Liver (tissue), 3 donors: Measurements from ENCODE around the gene CLOCK.

ENCODE experiments used
- CTCF ChIP-seq: fragments of 150-350 bp; IDR thresholded peaks from 2 replicates; pipeline ENCODE4 v1.5.1; 2017; ENCODE audit warnings: improper control_type of control experiment, low read depth, low read length; ENCODE audit not compliant: missing input control
- FOXA1 ChIP-seq: IDR thresholded peaks from 2 replicates; pipeline ENCODE4 v1.6.1; 2016; ENCODE audit warnings: antibody characterized with exemption
- JUND ChIP-seq, 2 donors: IDR thresholded peaks; 2 replicates each; pipeline ENCODE4 v1.6.1; 2016; ENCODE audit warnings: antibody characterized with exemption in 2 of 2
- TF ChIP-seq, protein P1 (sequence below): IDR thresholded peaks from 2 replicates; pipeline ENCODE4 v1.6.1; 2016; ENCODE audit warnings: antibody characterized with exemption
- donor health status: healthy.
- donor health status: healthy.

- TF ChIP-seq CTCF (peak; percentile 37), FOXA1 (no peak), JUND (IDR thresholded peaks at IDR 0.05) (no peak)
- TF ChIP-seq, protein P1, sequence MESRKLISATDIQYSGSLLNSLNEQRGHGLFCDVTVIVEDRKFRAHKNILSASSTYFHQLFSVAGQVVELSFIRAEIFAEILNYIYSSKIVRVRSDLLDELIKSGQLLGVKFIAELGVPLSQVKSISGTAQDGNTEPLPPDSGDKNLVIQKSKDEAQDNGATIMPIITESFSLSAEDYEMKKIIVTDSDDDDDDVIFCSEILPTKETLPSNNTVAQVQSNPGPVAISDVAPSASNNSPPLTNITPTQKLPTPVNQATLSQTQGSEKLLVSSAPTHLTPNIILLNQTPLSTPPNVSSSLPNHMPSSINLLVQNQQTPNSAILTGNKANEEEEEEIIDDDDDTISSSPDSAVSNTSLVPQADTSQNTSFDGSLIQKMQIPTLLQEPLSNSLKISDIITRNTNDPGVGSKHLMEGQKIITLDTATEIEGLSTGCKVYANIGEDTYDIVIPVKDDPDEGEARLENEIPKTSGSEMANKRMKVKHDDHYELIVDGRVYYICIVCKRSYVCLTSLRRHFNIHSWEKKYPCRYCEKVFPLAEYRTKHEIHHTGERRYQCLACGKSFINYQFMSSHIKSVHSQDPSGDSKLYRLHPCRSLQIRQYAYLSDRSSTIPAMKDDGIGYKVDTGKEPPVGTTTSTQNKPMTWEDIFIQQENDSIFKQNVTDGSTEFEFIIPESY, result no peak
These were observed 7.8 kb upstream of the CLOCK start for GRCh38 chr4:55554453-55555030.
